MCF 10A (cell line): Measurements from ENCODE around the gene FSCN2. TPM values are rescaled to one million over a fixed set of nuclear protein-coding genes. Genes with fewer than 3 reads are reported as not detected.
"Not testable (repeated sequence)": the region's sequence is repeated elsewhere in the genome, so short reads cannot be mapped to it uniquely, and the experiment has no call there.

Source experiments
- BruUV-seq: library from RNA; stranded (reverse); fragments of 400-500 nt; replicated peaks from 2 replicates; lab custom pipeline; 2021; lab: Mats Ljungman, UMichigan
- CTCF ChIA-PET: fragments of 300-600 bp; sonication (Branson Sonifier 250); formaldehyde crosslinking; extraction: SDS; loops from one replicate; lab custom pipeline; 2021; ENCODE audit warnings: antibody characterized with exemption, inconsistent platforms; lab: Yijun Ruan, JAX
- POLR2A ChIA-PET: fragments of 300-600, 350-650 bp; sonication (Branson Sonifier 250); formaldehyde crosslinking; extraction: SDS; loops from one replicate; lab custom pipeline; 2020; ENCODE audit warnings: antibody characterized with exemption, inconsistent platforms; lab: Yijun Ruan, JAX
- DNase-seq: peaks from one replicate; pipeline ENCODE4 v3.0.0-alpha.2; 2018; ENCODE audit not compliant: unreplicated experiment
- H3K27ac Mint-ChIP-seq: one replicate; pipeline ENCODE4 v1.8.0; 2022; ENCODE audit warnings: mild to moderate bottlenecking, low read depth, mixed read lengths; ENCODE audit not compliant: unreplicated experiment
- H3K27me3 Mint-ChIP-seq: one replicate; pipeline ENCODE4 v1.8.0; 2022; ENCODE audit warnings: mixed read lengths; ENCODE audit not compliant: insufficient read depth, unreplicated experiment
- H3K36me3 Mint-ChIP-seq: one replicate; pipeline ENCODE4 v1.8.0; 2022; ENCODE audit warnings: mild to moderate bottlenecking, moderate library complexity, mixed read lengths; ENCODE audit not compliant: insufficient read depth, unreplicated experiment
- H3K4me1 Mint-ChIP-seq: one replicate; pipeline ENCODE4 v1.8.0; 2022; ENCODE audit warnings: mixed read lengths; ENCODE audit not compliant: insufficient read depth, unreplicated experiment
- H3K4me3 Mint-ChIP-seq: one replicate; pipeline ENCODE4 v1.8.0; 2022; ENCODE audit warnings: mild to moderate bottlenecking, moderate library complexity, mixed read lengths; ENCODE audit not compliant: unreplicated experiment
- H3K9me3 Mint-ChIP-seq: one replicate; pipeline ENCODE4 v1.8.0; 2022; ENCODE audit warnings: mixed read lengths; ENCODE audit not compliant: unreplicated experiment
- CTCF ChIP-seq: fragments of 200-600 bp; IDR thresholded peaks from one replicate; pipeline ENCODE4 v1.8.0; 2022; ENCODE audit warnings: antibody characterized with exemption, mild to moderate bottlenecking; ENCODE audit not compliant: unreplicated experiment
- intact Hi-C: fragments of 100-400 bp; cut with micrococcal nuclease; formaldehyde crosslinking; loops from 2 replicates; pipeline ENCODE4 v1.14.1; 2022
- total RNA-seq: library from RNA; stranded (reverse); gene quantifications from 2 replicates; pipeline ENCODE4 v1.2.3, GENCODE V29; 2022

Gene FSCN2
- total RNA-seq, 1 experiment from 2014 or later: not detected

GRCh38 chr17:81528651-81529436 lies 667 bp downstream of the FSCN2 start:
- Mint-ChIP-seq H3K9me3 (no peaks in the 10 kb centered on the region), H3K4me3 (no peak overlapping the region), H3K27ac (no peak overlapping the region), H3K4me1 (no peaks in the 10 kb centered on the region), H3K36me3 (peaks cover 6% of the 10 kb centered on the region), H3K27me3 (no peaks in the 10 kb centered on the region)
- no TSS peak for BruUV-seq
- POLR2A ChIA-PET: no interaction called here
- TF ChIP-seq CTCF: no peak
- intact Hi-C loops: no loop called here
- CTCF ChIA-PET: no interaction called here
- DNase-seq: no peak

GRCh38 chr17:81529437-81529803 lies 1.2 kb downstream of the FSCN2 start:
- no peaks in the 10 kb centered on the region for H3K9me3 Mint-ChIP-seq
- no peaks in the 10 kb centered on the region for H3K4me1 Mint-ChIP-seq
- no peak for TF ChIP-seq CTCF
- intact Hi-C loops: no loop called here
- H3K36me3 Mint-ChIP-seq: peaks cover 6% of the 10 kb centered on the region
- H3K4me3 Mint-ChIP-seq: no peak overlapping the region
- no peaks in the 10 kb centered on the region for H3K27me3 Mint-ChIP-seq
- no peak for DNase-seq
- POLR2A ChIA-PET: no interaction called here
- CTCF ChIA-PET: no interaction called here
- no TSS peak for BruUV-seq
- H3K27ac Mint-ChIP-seq: no peak overlapping the region

GRCh38 chr17:81531013-81531412 lies 2.8 kb downstream of the FSCN2 start:
- intact Hi-C loops, BruUV-seq, CTCF ChIA-PET, H3K4me1 Mint-ChIP-seq, H3K4me3 Mint-ChIP-seq, H3K36me3 Mint-ChIP-seq, DNase-seq, POLR2A ChIA-PET, H3K9me3 Mint-ChIP-seq, H3K27me3 Mint-ChIP-seq, H3K27ac Mint-ChIP-seq: not testable (repeated sequence)

GRCh38 chr17:81531998-81532404 lies 3.8 kb downstream of the FSCN2 start:
- DNase-seq, H3K27ac Mint-ChIP-seq, H3K36me3 Mint-ChIP-seq, H3K4me3 Mint-ChIP-seq, CTCF ChIA-PET, BruUV-seq, H3K4me1 Mint-ChIP-seq, POLR2A ChIA-PET, H3K9me3 Mint-ChIP-seq, H3K27me3 Mint-ChIP-seq, intact Hi-C loops: not testable (repeated sequence)

- no peaks in the 10 kb centered on the region for H3K36me3 Mint-ChIP-seq
- H3K9me3 Mint-ChIP-seq: no peaks in the 10 kb centered on the region
- ChIA-PET CTCF (no interaction called here), POLR2A (interaction anchor here (0.7 kb wide), 1 partner anchor 24 kb away, joined by 4 read pairs; no protein-coding TSS in a partner anchor)
- no peak overlapping the region for H3K27ac Mint-ChIP-seq
- no peaks in the 10 kb centered on the region for H3K4me1 Mint-ChIP-seq
- intact Hi-C loops: no loop called here
- H3K27me3 Mint-ChIP-seq: no peaks in the 10 kb centered on the region
- DNase-seq: no peak
- H3K4me3 Mint-ChIP-seq: no peak overlapping the region
- BruUV-seq: no TSS peak
- no peak for TF ChIP-seq CTCF
Observed at GRCh38 chr17:81532490-81533287, 4.5 kb downstream of the FSCN2 start.
